ENCODE results near the gene SPATA3. TPM values are rescaled to one million over a fixed set of nuclear protein-coding genes. Genes with fewer than 3 reads are reported as not detected.
A peak's percentile ranks its signal among the peaks of the same experiment; 100 is the strongest.

SPATA3 gene
- total and polyA plus RNA-seq, 2 of the 13 experiments (the other 11 are each of a cell fraction or from before 2014, with no cell fraction given), result not detected

- TF ChIP-seq, protein P1, sequence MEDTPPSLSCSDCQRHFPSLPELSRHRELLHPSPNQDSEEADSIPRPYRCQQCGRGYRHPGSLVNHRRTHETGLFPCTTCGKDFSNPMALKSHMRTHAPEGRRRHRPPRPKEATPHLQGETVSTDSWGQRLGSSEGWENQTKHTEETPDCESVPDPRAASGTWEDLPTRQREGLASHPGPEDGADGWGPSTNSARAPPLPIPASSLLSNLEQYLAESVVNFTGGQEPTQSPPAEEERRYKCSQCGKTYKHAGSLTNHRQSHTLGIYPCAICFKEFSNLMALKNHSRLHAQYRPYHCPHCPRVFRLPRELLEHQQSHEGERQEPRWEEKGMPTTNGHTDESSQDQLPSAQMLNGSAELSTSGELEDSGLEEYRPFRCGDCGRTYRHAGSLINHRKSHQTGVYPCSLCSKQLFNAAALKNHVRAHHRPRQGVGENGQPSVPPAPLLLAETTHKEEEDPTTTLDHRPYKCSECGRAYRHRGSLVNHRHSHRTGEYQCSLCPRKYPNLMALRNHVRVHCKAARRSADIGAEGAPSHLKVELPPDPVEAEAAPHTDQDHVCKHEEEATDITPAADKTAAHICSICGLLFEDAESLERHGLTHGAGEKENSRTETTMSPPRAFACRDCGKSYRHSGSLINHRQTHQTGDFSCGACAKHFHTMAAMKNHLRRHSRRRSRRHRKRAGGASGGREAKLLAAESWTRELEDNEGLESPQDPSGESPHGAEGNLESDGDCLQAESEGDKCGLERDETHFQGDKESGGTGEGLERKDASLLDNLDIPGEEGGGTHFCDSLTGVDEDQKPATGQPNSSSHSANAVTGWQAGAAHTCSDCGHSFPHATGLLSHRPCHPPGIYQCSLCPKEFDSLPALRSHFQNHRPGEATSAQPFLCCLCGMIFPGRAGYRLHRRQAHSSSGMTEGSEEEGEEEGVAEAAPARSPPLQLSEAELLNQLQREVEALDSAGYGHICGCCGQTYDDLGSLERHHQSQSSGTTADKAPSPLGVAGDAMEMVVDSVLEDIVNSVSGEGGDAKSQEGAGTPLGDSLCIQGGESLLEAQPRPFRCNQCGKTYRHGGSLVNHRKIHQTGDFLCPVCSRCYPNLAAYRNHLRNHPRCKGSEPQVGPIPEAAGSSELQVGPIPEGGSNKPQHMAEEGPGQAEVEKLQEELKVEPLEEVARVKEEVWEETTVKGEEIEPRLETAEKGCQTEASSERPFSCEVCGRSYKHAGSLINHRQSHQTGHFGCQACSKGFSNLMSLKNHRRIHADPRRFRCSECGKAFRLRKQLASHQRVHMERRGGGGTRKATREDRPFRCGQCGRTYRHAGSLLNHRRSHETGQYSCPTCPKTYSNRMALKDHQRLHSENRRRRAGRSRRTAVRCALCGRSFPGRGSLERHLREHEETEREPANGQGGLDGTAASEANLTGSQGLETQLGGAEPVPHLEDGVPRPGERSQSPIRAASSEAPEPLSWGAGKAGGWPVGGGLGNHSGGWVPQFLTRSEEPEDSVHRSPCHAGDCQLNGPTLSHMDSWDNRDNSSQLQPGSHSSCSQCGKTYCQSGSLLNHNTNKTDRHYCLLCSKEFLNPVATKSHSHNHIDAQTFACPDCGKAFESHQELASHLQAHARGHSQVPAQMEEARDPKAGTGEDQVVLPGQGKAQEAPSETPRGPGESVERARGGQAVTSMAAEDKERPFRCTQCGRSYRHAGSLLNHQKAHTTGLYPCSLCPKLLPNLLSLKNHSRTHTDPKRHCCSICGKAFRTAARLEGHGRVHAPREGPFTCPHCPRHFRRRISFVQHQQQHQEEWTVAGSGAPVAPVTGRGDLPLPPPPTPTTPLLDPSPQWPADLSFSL (CRISPR knock-in tag; IDR thresholded peaks at IDR 0.05), result no peak; the same call in none of the 2 replicates
- TF ChIP-seq ZNF17 (CRISPR knock-in tag; IDR thresholded peaks at IDR 0.05) (peak; percentile 65; the same call in 1 of the 2 replicates), NFE2L1 (CRISPR knock-in tag; IDR thresholded peaks at IDR 0.05; ENCODE audit: borderline replicate concordance) (no peak), ZNF530 (CRISPR knock-in tag; IDR thresholded peaks at IDR 0.05; ENCODE audit: low read depth) (no peak), ZBTB7B (CRISPR knock-in tag; IDR thresholded peaks at IDR 0.05) (peak; percentile 98), IKZF5 (CRISPR knock-in tag; IDR thresholded peaks at IDR 0.05) (peak; percentile 99), ZNF24 (IDR thresholded peaks at IDR 0.05) (peak; percentile 65; the same call in 1 of the 2 replicates), ZBTB1 (CRISPR knock-in tag; IDR thresholded peaks at IDR 0.05; ENCODE audit: borderline replicate concordance) (no peak), TIGD3 (CRISPR knock-in tag; IDR thresholded peaks at IDR 0.05; ENCODE audit: borderline replicate concordance) (peak; percentile 35; the same call in 1 of the 2 replicates), ZNF607 (CRISPR knock-in tag; IDR thresholded peaks at IDR 0.05; ENCODE audit: borderline replicate concordance) (peak; percentile 98)
- TF ChIP-seq, protein P2, sequence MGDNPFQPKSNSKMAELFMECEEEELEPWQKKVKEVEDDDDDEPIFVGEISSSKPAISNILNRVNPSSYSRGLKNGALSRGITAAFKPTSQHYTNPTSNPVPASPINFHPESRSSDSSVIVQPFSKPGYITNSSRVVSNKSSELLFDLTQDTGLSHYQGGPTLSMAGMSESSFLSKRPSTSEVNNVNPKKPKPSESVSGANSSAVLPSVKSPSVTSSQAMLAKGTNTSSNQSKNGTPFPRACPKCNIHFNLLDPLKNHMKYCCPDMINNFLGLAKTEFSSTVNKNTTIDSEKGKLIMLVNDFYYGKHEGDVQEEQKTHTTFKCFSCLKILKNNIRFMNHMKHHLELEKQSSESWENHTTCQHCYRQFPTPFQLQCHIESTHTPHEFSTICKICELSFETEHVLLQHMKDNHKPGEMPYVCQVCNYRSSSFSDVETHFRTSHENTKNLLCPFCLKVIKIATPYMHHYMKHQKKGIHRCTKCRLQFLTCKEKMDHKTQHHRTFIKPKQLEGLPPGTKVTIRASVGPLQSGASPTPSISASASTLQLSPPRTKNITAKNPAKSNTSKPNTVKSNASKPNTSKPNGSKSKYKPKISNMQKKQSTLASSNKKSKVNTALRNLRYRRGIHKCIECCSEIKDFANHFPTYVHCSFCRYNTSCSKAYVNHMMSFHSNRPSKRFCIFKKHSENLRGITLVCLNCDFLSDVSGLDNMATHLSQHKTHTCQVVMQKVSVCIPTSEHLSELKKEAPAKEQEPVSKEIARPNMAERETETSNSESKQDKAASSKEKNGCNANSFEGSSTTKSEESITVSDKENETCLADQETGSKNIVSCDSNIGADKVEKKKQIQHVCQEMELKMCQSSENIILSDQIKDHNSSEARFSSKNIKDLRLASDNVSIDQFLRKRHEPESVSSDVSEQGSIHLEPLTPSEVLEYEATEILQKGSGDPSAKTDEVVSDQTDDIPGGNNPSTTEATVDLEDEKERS (CRISPR knock-in tag; IDR thresholded peaks at IDR 0.05), result peak; percentile 93; the same call in 1 of the 2 replicates
- TF ChIP-seq, protein P3, sequence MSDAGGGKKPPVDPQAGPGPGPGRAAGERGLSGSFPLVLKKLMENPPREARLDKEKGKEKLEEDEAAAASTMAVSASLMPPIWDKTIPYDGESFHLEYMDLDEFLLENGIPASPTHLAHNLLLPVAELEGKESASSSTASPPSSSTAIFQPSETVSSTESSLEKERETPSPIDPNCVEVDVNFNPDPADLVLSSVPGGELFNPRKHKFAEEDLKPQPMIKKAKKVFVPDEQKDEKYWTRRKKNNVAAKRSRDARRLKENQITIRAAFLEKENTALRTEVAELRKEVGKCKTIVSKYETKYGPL (CRISPR knock-in tag; IDR thresholded peaks at IDR 0.05), result peak; percentile 98
- TF ChIP-seq, protein P4, sequence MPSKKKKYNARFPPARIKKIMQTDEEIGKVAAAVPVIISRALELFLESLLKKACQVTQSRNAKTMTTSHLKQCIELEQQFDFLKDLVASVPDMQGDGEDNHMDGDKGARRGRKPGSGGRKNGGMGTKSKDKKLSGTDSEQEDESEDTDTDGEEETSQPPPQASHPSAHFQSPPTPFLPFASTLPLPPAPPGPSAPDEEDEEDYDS (CRISPR knock-in tag; IDR thresholded peaks at IDR 0.05), result peak; percentile 98
Observed at GRCh38 chr2:231050018-231050901, 54.3 kb downstream of the SPATA3 start (continued).
